CD4-positive, alpha-beta T cell (primary cell): ENCODE measurements around the gene ATF7IP. TPM values are rescaled to one million over a fixed set of nuclear protein-coding genes. Genes with fewer than 3 reads are reported as not detected.
A peak's percentile ranks its signal among the peaks of the same experiment; 100 is the strongest.
"Not testable (repeated sequence)": the region's sequence is repeated elsewhere in the genome, so short reads cannot be mapped to it uniquely, and the experiment has no call there.

Source experiments
- ATAC-seq: fragments of 200-7000 bp; cut with Tn5 transposase; one replicate; pipeline ENCODE4 v1.10.0; 2022; ENCODE audit warnings: mild to moderate bottlenecking; ENCODE audit not compliant: poor library complexity
- CTCF ChIA-PET: fragments of 350-600 bp; sonication (Branson Sonifier 250); formaldehyde crosslinking; loops from one replicate; lab custom pipeline; 2021; ENCODE audit warnings: antibody characterized with exemption, inconsistent platforms; lab: Charles Lee
- POLR2A ChIA-PET: fragments of 350-600 bp; sonication (Branson Sonifier 250); formaldehyde crosslinking; loops from one replicate; lab custom pipeline; 2021; ENCODE audit warnings: antibody characterized with exemption, inconsistent platforms; lab: Charles Lee
- DNase-seq, 14 experiments: peaks; one replicate each; pipeline ENCODE4 v3.0.0-alpha.2; 2013 to 2020; ENCODE audit warnings: mixed read lengths in 2 of 14
- H3K27ac ChIP-seq, 2 donors: one replicate each; pipeline versions ENCODE4 v1.5.1 to v1.7.0; 2013; ENCODE audit warnings: low read length in 2 of 2, low read depth in 1 of 2, mild to moderate bottlenecking in 1 of 2
- H3K27me3 ChIP-seq, 2 experiments: 1 replicate in 1 of 2; 2 replicates in 1 of 2; pipeline versions ENCODE4 v1.6.1 to v1.7.0; 2013; ENCODE audit warnings: low read length in 2 of 2, control low read depth in 1 of 2, mild to moderate bottlenecking in 1 of 2, moderate library complexity in 1 of 2; ENCODE audit not compliant: insufficient read depth in 2 of 2, control insufficient read depth in 1 of 2
- H3K36me3 ChIP-seq: one replicate; pipeline ENCODE4 v1.6.1; 2013; ENCODE audit warnings: low read length, control low read depth; ENCODE audit not compliant: insufficient read depth
- H3K4me1 ChIP-seq: one replicate; pipeline ENCODE4 v1.6.1; 2013; ENCODE audit warnings: low read length, control low read depth; ENCODE audit not compliant: insufficient read depth
- H3K4me3 ChIP-seq: one replicate; pipeline ENCODE4 v1.5.1; 2013; ENCODE audit warnings: mild to moderate bottlenecking, low read length, moderate library complexity
- H3K9me3 ChIP-seq, 2 experiments: 1 replicate in 1 of 2; 2 replicates in 1 of 2; pipeline versions ENCODE4 v1.6.1 to v1.7.0; 2013; ENCODE audit warnings: low read length in 2 of 2, mild to moderate bottlenecking in 2 of 2, control low read depth in 1 of 2, moderate library complexity in 1 of 2; ENCODE audit not compliant: control insufficient read depth in 1 of 2, insufficient read depth in 1 of 2
- H3K27ac Mint-ChIP-seq: one replicate; pipeline ENCODE4 v1.8.0; 2020; ENCODE audit warnings: mixed read lengths
- H3K27me3 Mint-ChIP-seq: one replicate; pipeline ENCODE4 v1.8.0; 2021; ENCODE audit warnings: mixed read lengths
- H3K36me3 Mint-ChIP-seq: one replicate; pipeline ENCODE4 v1.8.0; 2021; ENCODE audit warnings: low read depth, mixed read lengths
- H3K4me1 Mint-ChIP-seq: one replicate; pipeline ENCODE4 v1.8.0; 2021; ENCODE audit warnings: low read depth, mixed read lengths
- H3K4me3 Mint-ChIP-seq: one replicate; pipeline ENCODE4 v1.8.0; 2020; ENCODE audit warnings: mild to moderate bottlenecking, mixed read lengths
- H3K9me3 Mint-ChIP-seq: one replicate; pipeline ENCODE4 v1.8.0; 2020; ENCODE audit warnings: mixed read lengths
- intact Hi-C, 2 experiments: fragments of 100-400 bp; cut with DNase I in 1 of 2; cut with micrococcal nuclease in 1 of 2; formaldehyde crosslinking; loops; one replicate each; pipeline versions ENCODE4 v1.15.1 to v1.9.0; 2023 to 2025; cut with DNase I, micrococcal nuclease
- polyA plus RNA-seq, 2 donors: library from polyadenylated mRNA; unstranded; fragments of 120-200 nt; gene quantifications; one replicate each; pipeline ENCODE4 v1.2.1, GENCODE V29; 2013
- total RNA-seq, 174 experiments: library from RNA in 2 of 174; stranded (reverse) in 2 of 174; gene quantifications; one replicate each; pipeline ENCODE4 v1.2.3 and lab custom pipeline; 2021 to 2026
- TF ChIP-seq, protein P1 (sequence below): fragments of 200-600 bp; IDR thresholded peaks from one replicate; pipeline ENCODE4 v1.8.0; 2022; ENCODE audit warnings: antibody characterized with exemption, mild to moderate bottlenecking

The ATF7IP gene, protein sequence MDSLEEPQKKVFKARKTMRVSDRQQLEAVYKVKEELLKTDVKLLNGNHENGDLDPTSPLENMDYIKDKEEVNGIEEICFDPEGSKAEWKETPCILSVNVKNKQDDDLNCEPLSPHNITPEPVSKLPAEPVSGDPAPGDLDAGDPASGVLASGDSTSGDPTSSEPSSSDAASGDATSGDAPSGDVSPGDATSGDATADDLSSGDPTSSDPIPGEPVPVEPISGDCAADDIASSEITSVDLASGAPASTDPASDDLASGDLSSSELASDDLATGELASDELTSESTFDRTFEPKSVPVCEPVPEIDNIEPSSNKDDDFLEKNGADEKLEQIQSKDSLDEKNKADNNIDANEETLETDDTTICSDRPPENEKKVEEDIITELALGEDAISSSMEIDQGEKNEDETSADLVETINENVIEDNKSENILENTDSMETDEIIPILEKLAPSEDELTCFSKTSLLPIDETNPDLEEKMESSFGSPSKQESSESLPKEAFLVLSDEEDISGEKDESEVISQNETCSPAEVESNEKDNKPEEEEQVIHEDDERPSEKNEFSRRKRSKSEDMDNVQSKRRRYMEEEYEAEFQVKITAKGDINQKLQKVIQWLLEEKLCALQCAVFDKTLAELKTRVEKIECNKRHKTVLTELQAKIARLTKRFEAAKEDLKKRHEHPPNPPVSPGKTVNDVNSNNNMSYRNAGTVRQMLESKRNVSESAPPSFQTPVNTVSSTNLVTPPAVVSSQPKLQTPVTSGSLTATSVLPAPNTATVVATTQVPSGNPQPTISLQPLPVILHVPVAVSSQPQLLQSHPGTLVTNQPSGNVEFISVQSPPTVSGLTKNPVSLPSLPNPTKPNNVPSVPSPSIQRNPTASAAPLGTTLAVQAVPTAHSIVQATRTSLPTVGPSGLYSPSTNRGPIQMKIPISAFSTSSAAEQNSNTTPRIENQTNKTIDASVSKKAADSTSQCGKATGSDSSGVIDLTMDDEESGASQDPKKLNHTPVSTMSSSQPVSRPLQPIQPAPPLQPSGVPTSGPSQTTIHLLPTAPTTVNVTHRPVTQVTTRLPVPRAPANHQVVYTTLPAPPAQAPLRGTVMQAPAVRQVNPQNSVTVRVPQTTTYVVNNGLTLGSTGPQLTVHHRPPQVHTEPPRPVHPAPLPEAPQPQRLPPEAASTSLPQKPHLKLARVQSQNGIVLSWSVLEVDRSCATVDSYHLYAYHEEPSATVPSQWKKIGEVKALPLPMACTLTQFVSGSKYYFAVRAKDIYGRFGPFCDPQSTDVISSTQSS
- total RNA-seq (100 to 1,000 TPM; 134 to 143 TPM), total RNA-seq (lab: John Stamatoyannopoulos, UW) (56.3 to 505 (median 234) reads per million in 172 experiments)
- polyA plus RNA-seq (2013, experiment 1 of 2): 47.2 TPM
- polyA plus RNA-seq (2013, experiment 2 of 2): 61.4 TPM

DNA sequence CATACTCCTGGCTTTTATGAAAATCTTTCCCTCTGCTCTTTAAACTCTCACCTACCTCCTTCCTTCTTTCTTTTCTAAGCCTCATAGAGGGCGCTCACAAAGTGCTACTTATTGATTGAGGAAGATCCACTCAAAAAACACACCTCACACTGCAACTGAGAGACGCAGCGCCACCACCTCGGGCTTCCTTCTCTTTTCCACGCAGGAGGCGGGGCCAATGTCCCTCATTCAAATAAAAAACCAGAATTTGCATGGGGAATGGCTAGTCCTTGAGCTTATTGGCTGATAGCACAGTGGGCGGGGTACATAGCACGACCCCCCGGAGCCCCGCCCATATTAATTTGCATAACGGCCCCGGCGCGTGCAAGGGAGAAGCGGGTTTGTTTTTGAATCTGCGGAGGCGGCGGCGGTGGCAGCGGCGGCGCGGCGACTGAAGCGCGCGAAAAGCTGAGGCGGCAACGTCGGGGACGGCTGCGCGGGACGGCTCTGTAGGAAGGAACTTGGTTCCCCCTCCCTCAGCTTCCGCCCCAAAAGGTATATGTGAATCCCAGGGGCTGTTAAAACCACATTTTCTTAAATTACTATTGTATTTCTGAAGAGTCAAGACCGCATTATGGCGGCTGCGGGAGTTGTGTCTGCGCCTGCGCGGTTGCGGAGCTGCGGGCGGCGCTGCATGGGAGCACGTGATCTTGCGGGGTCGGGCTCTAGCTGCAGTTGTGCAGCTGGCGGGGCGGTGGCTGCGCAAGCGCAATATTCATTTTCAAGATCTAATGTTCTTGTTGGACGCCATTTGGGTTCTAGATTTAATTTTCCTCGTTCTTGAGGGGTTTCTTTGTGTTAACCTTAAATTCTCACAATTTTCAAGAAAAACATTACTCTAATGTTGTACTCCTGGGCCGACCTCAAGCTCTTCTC, at the start of gene ATF7IP:
Gene ATF7IP, plus strand, starts transcription at position 389 of the 915 bp plus-strand sequence. CDS start 58,234 bp downstream, outside the sequence.
- DNase-seq: peak; percentile 90 to 99 (median 95)
- H3K4me3 ChIP-seq: peak within 1 kb of the TSS; percentile 60
- peaks cover 11% of the 10 kb centered on the region for H3K36me3 ChIP-seq
- H3K27me3 Mint-ChIP-seq: no peaks in the 10 kb centered on the region
- H3K4me3 Mint-ChIP-seq: peak within 1 kb of the TSS; percentile 95
- H3K27ac Mint-ChIP-seq: peak within 1 kb of the TSS; percentile 96
- H3K4me1 ChIP-seq: peaks cover 17% of the 10 kb centered on the region
- H3K36me3 Mint-ChIP-seq: peaks cover 39% of the 10 kb centered on the region
- ChIA-PET CTCF (interaction anchor here (0.5 to 2.5 kb wide), 20 partner anchors 16 to 127 kb away, joined by 3 to 31 read pairs (median 6); no protein-coding TSS in a partner anchor), POLR2A (interaction anchor here (0.6 to 3.0 kb wide), 45 partner anchors 9 to 1424 kb away, joined by 3 to 207 read pairs (median 5); partner anchors contain the start of genes ARHGDIB, C12orf60, EPS8 and WBP11)
- intact Hi-C loops: loop anchor here (1.0 to 10.0 kb wide), 9 partner anchors 20 to 597 kb away; partner anchors contain the start of gene ARHGDIB (in 1 of the 2)
- H3K27me3 ChIP-seq: no peaks in the 10 kb centered on the region
- peak within 1 kb of the TSS; percentile 89 to 93 for H3K27ac ChIP-seq
- no peaks in the 10 kb centered on the region for H3K9me3 Mint-ChIP-seq
- TF ChIP-seq, protein P1, sequence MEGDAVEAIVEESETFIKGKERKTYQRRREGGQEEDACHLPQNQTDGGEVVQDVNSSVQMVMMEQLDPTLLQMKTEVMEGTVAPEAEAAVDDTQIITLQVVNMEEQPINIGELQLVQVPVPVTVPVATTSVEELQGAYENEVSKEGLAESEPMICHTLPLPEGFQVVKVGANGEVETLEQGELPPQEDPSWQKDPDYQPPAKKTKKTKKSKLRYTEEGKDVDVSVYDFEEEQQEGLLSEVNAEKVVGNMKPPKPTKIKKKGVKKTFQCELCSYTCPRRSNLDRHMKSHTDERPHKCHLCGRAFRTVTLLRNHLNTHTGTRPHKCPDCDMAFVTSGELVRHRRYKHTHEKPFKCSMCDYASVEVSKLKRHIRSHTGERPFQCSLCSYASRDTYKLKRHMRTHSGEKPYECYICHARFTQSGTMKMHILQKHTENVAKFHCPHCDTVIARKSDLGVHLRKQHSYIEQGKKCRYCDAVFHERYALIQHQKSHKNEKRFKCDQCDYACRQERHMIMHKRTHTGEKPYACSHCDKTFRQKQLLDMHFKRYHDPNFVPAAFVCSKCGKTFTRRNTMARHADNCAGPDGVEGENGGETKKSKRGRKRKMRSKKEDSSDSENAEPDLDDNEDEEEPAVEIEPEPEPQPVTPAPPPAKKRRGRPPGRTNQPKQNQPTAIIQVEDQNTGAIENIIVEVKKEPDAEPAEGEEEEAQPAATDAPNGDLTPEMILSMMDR: peak; percentile 58
- peak; percentile 86 for ATAC-seq
- H3K4me1 Mint-ChIP-seq: peaks cover 51% of the 10 kb centered on the region
- peaks cover 0 to 10% of the 10 kb centered on the region in 2 experiments for H3K9me3 ChIP-seq

DNA sequence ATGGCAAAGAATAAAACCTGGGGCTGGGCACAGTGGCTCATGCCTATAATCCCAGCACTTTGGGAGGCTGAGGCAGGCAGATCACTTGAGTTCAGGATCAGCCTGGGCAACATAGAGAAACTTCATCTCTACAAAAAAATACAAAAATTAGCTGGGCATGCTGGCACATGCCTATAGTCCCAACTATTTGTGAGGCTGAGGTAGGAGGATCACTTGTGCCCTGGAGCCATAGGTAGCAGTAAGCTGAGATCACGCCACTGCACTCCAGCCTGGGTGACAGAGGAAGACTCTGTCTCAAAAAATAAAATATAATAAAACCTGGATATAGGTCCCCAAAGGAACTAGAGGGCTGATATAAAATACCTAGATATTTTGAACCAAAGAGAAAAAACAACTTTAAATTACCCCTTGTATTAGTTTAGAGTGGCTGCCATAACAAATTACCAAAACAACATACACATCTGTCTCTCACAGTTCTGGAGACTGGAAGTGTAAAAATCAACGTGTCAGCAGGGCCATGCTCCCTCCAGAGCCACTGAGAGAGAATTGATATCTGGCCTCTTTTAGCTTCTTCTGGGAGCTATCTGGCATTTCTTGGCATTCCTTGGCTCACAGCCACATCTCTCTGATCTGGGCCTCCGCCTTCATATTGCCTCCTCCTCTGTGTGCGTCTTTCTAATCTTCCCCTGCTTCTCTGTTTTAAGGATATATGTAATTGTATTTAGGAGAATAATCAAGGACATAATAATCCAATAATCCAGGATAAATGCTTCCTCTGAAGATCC, 47.9 kb upstream of the ATF7IP start:
- ATAC-seq: no peak
- H3K9me3 Mint-ChIP-seq: no peaks in the 10 kb centered on the region
- intact Hi-C loops: no loop called here

DNA sequence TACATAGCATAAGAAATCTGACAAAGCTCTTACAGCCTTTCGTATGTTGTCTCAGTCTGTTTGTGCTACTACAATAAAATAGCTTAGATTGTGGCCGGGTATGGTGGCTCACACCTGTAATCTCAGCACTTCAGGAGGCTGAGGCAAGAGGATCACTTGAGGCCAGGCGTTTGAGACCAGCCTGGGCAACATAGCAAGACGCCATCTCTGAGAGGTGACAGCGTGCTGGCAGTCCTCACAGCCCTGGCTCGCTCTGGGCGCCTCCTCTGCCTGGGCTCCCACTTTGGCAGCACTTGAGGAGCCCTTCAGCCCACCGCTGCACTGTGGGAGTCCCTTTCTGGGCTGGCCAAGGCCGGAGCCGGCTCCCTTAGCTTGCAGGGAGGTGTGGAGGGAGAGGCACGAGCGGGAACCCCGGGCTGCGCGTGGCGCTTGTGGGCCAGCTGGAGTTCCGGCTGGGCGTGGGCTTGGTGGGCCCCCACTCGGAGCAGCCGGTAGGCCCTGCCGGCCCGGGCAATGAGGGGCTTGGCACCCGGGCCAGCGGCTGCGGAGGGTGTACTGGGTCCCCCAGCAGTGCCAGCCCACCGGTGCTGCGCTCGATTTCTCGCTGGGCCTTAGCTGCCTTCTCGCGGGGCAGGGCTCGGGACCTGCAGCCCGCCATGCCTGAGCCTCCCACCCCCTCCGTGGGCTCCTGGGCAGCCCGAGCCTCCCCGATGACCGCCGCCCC, 45.6 kb upstream of the ATF7IP start:
- POLR2A ChIA-PET, ATAC-seq, H3K36me3 ChIP-seq, H3K4me1 ChIP-seq, H3K27ac Mint-ChIP-seq, H3K27ac ChIP-seq, H3K4me3 ChIP-seq, H3K36me3 Mint-ChIP-seq, H3K27me3 Mint-ChIP-seq, intact Hi-C loops, DNase-seq, H3K4me1 Mint-ChIP-seq, H3K27me3 ChIP-seq, H3K4me3 Mint-ChIP-seq, H3K9me3 Mint-ChIP-seq, H3K9me3 ChIP-seq, CTCF ChIA-PET: not testable (repeated sequence)

More for the DNA sequence above, 47.9 kb upstream of the ATF7IP start:
- no peak overlapping the region for H3K27ac ChIP-seq
- no peaks in the 10 kb centered on the region for H3K27me3 ChIP-seq
- POLR2A ChIA-PET: no interaction called here
- DNase-seq: no peak
- H3K9me3 ChIP-seq: no peaks in the 10 kb centered on the region
- H3K27me3 Mint-ChIP-seq: no peaks in the 10 kb centered on the region
- no peaks in the 10 kb centered on the region for H3K36me3 Mint-ChIP-seq
- no peaks in the 10 kb centered on the region for H3K4me1 Mint-ChIP-seq
- CTCF ChIA-PET: no interaction called here
- no peak overlapping the region for H3K27ac Mint-ChIP-seq
- TF ChIP-seq, protein P1: no peak
- no peaks in the 10 kb centered on the region for H3K36me3 ChIP-seq
- no peak overlapping the region for H3K4me3 Mint-ChIP-seq
- H3K4me1 ChIP-seq: no peaks in the 10 kb centered on the region
- H3K4me3 ChIP-seq: no peak overlapping the region
